ENCODE results near the gene MAGI1.

Gene MAGI1

GRCh38 chr3:65888196-65888595 is 150.5 kb downstream of the MAGI1 start:
- no peak overlapping the region for H3K27ac Mint-ChIP-seq
- H3K36me3 Mint-ChIP-seq, result no peaks in the 10 kb centered on the region
- H3K27me3 Mint-ChIP-seq, result no peaks in the 10 kb centered on the region
- H3K9me3 Mint-ChIP-seq (ENCODE audit: low read depth), result no peaks in the 10 kb centered on the region
- H3K4me1 Mint-ChIP-seq (ENCODE audit: low read depth), result no peaks in the 10 kb centered on the region
- no peak overlapping the region for H3K4me3 Mint-ChIP-seq

GRCh38 chr3:65886391-65886790 is 152.3 kb downstream of the MAGI1 start:
- Mint-ChIP-seq H3K9me3 (ENCODE audit: low read depth) (no peaks in the 10 kb centered on the region), H3K36me3 (no peaks in the 10 kb centered on the region), H3K27ac (no peak overlapping the region), H3K4me3 (no peak overlapping the region), H3K27me3 (no peaks in the 10 kb centered on the region), H3K4me1 (ENCODE audit: low read depth) (no peaks in the 10 kb centered on the region)

- no peak overlapping the region for H3K4me3 Mint-ChIP-seq
- no peaks in the 10 kb centered on the region for H3K36me3 Mint-ChIP-seq
- no peaks in the 10 kb centered on the region for H3K4me1 Mint-ChIP-seq (ENCODE audit: low read depth)
- H3K9me3 Mint-ChIP-seq (ENCODE audit: low read depth), result no peaks in the 10 kb centered on the region
- no peaks in the 10 kb centered on the region for H3K27me3 Mint-ChIP-seq
- no peak overlapping the region for H3K27ac Mint-ChIP-seq
Measured at GRCh38 chr3:65884071-65884470, 154.6 kb downstream of the MAGI1 start.

GRCh38 chr3:65883613-65884012 is 155.1 kb downstream of the MAGI1 start:
- Mint-ChIP-seq H3K4me1 (ENCODE audit: low read depth) (no peaks in the 10 kb centered on the region), H3K27me3 (no peaks in the 10 kb centered on the region), H3K4me3 (no peak overlapping the region), H3K36me3 (no peaks in the 10 kb centered on the region), H3K9me3 (ENCODE audit: low read depth) (no peaks in the 10 kb centered on the region), H3K27ac (no peak overlapping the region)

GRCh38 chr3:65880350-65880749 is 158.4 kb downstream of the MAGI1 start:
- Mint-ChIP-seq H3K36me3 (no peaks in the 10 kb centered on the region), H3K27me3 (no peaks in the 10 kb centered on the region), H3K9me3 (ENCODE audit: low read depth) (no peaks in the 10 kb centered on the region), H3K27ac (no peak overlapping the region), H3K4me1 (ENCODE audit: low read depth) (no peaks in the 10 kb centered on the region), H3K4me3 (no peak overlapping the region)

DNA sequence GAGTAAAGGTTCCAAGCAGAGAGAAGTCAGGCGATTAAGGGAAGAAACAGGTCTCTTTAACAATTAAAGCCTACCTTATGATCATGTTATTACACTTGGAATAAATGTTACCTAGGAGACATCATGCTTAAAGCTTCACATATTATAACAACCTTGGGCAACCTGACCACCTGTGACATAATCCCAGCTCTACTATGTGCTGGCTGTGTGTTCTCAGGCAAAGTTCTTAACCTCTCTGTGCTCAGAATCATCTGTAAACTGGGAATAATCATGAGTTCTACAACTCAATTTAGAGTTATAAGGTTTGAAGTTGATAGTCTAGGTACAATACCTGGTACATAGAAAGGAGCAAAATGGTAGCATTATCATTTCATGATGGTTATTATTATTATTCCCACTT is 159.3 kb downstream of the MAGI1 start:
- H3K9me3 Mint-ChIP-seq (ENCODE audit: low read depth), result no peaks in the 10 kb centered on the region
- no peak overlapping the region for H3K27ac Mint-ChIP-seq
- no peaks in the 10 kb centered on the region for H3K27me3 Mint-ChIP-seq
- H3K36me3 Mint-ChIP-seq, result no peaks in the 10 kb centered on the region
- no peaks in the 10 kb centered on the region for H3K4me1 Mint-ChIP-seq (ENCODE audit: low read depth)
- no peak overlapping the region for H3K4me3 Mint-ChIP-seq

- Mint-ChIP-seq H3K4me1 (ENCODE audit: low read depth) (no peaks in the 10 kb centered on the region), H3K36me3 (no peaks in the 10 kb centered on the region), H3K4me3 (no peak overlapping the region), H3K9me3 (ENCODE audit: low read depth) (no peaks in the 10 kb centered on the region), H3K27me3 (no peaks in the 10 kb centered on the region), H3K27ac (no peak overlapping the region)
Measured at GRCh38 chr3:65878831-65879230, 159.9 kb downstream of the MAGI1 start.

GRCh38 chr3:65877160-65877559 is 161.6 kb downstream of the MAGI1 start:
- Mint-ChIP-seq H3K4me3 (no peak overlapping the region), H3K27ac (no peak overlapping the region), H3K36me3 (no peaks in the 10 kb centered on the region), H3K4me1 (ENCODE audit: low read depth) (no peaks in the 10 kb centered on the region), H3K27me3 (no peaks in the 10 kb centered on the region), H3K9me3 (ENCODE audit: low read depth) (no peaks in the 10 kb centered on the region)

DNA sequence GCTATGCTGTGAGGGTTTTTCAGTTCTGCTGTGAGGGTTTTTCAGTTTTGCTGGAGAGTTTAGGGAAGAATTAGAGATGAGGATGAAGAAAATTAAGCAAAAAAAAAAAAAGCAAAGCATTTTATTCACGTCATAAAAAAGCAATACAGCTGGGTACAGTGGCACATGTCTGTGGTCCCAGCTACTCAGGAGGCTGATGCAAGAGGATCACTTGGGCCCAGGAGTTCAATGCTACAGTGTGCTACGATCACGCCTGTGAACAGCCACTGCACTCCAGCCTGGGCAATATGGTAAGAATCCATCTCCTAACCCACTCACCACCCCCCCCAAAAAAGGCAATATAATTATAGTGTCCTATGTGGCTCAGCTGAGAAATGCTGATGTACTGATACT is 162.7 kb downstream of the MAGI1 start:
- Mint-ChIP-seq H3K36me3 (no peaks in the 10 kb centered on the region), H3K27me3 (no peaks in the 10 kb centered on the region), H3K27ac (no peak overlapping the region), H3K4me3 (no peak overlapping the region), H3K4me1 (ENCODE audit: low read depth) (no peaks in the 10 kb centered on the region), H3K9me3 (ENCODE audit: low read depth) (no peaks in the 10 kb centered on the region)

- H3K36me3 Mint-ChIP-seq, result no peaks in the 10 kb centered on the region
- H3K4me1 Mint-ChIP-seq (ENCODE audit: low read depth), result no peaks in the 10 kb centered on the region
- H3K27ac Mint-ChIP-seq, result no peak overlapping the region
- H3K4me3 Mint-ChIP-seq, result no peak overlapping the region
- no peaks in the 10 kb centered on the region for H3K27me3 Mint-ChIP-seq
- no peaks in the 10 kb centered on the region for H3K9me3 Mint-ChIP-seq (ENCODE audit: low read depth)
Measured at GRCh38 chr3:65875393-65876027, 163.2 kb downstream of the MAGI1 start.

- Mint-ChIP-seq H3K27me3 (no peaks in the 10 kb centered on the region), H3K4me1 (ENCODE audit: low read depth) (no peaks in the 10 kb centered on the region), H3K36me3 (no peaks in the 10 kb centered on the region), H3K27ac (no peak overlapping the region), H3K4me3 (no peak overlapping the region), H3K9me3 (ENCODE audit: low read depth) (no peaks in the 10 kb centered on the region)
Measured at GRCh38 chr3:65873869-65874268, 164.8 kb downstream of the MAGI1 start.

DNA sequence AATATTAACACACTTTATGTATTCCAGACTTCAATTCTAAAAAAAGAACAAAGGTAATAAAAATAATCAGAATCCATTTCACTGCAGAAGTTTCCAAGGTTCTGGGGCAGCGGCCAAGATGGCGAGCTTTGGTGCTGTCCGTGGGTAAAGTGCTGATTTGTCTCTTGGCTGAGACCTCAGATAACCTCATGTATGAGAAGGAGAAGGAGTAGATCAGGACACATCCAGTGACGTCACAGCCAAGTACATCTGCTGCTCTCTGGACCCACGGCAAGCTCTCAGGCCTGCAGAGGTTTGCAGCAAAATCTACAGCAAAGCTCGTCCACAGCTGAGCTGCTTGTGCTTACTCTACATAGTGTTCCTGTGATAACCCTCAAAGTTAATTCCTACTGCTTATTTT is 165.7 kb downstream of the MAGI1 start:
- H3K9me3 Mint-ChIP-seq (ENCODE audit: low read depth), result no peaks in the 10 kb centered on the region
- no peaks in the 10 kb centered on the region for H3K36me3 Mint-ChIP-seq
- H3K4me1 Mint-ChIP-seq (ENCODE audit: low read depth), result no peaks in the 10 kb centered on the region
- H3K27ac Mint-ChIP-seq, result no peak overlapping the region
- no peaks in the 10 kb centered on the region for H3K27me3 Mint-ChIP-seq
- H3K4me3 Mint-ChIP-seq, result no peak overlapping the region

DNA sequence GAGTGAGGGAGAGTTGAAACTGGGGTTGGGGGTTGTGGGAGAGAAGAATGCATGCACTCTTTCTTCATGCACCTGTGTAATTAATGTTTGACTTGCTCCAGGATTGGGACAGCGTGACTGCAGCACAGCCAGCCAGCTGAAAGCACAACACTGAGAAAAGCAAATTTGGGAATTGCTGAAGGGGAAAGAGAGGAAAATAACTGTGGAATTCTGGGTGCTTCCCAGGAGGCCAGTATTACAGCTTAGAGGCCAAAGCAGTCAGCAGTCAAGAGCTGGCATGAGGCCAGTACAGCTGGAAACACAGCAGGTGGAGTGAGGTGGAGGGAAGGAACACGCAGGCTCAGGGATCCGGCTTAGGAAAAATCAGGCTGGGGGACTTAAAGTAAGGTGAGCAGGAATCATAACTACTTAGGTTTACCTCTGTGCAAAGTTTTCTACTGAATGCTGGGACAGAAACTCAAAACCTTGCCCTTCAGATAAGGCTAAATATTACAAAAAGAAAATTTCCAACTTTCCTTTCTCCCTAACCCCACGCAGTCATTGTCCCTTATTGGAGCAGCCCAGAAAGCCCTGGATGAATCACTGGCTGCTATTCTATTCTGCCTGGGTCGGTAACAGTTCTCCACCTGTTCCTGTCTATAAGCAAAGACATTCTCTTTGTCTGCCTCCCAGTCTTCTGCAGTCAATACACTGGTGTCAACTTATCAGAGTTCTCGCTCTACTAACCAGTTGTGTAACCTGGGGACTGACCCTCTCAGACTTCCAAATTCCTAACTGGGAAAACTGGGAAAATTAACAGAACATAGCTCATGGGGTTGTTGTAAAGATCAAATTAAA is 167.2 kb downstream of the MAGI1 start:
- no peaks in the 10 kb centered on the region for H3K9me3 Mint-ChIP-seq (ENCODE audit: low read depth)
- no peak overlapping the region for H3K4me3 Mint-ChIP-seq
- no peaks in the 10 kb centered on the region for H3K4me1 Mint-ChIP-seq (ENCODE audit: low read depth)
- no peaks in the 10 kb centered on the region for H3K36me3 Mint-ChIP-seq
- H3K27ac Mint-ChIP-seq, result no peak overlapping the region
- H3K27me3 Mint-ChIP-seq, result no peaks in the 10 kb centered on the region

- Mint-ChIP-seq H3K27me3 (no peaks in the 10 kb centered on the region), H3K9me3 (ENCODE audit: low read depth) (no peaks in the 10 kb centered on the region), H3K36me3 (no peaks in the 10 kb centered on the region), H3K4me1 (ENCODE audit: low read depth) (no peaks in the 10 kb centered on the region), H3K4me3 (no peak overlapping the region), H3K27ac (no peak overlapping the region)
Measured at GRCh38 chr3:65869798-65870197, 168.9 kb downstream of the MAGI1 start.

DNA sequence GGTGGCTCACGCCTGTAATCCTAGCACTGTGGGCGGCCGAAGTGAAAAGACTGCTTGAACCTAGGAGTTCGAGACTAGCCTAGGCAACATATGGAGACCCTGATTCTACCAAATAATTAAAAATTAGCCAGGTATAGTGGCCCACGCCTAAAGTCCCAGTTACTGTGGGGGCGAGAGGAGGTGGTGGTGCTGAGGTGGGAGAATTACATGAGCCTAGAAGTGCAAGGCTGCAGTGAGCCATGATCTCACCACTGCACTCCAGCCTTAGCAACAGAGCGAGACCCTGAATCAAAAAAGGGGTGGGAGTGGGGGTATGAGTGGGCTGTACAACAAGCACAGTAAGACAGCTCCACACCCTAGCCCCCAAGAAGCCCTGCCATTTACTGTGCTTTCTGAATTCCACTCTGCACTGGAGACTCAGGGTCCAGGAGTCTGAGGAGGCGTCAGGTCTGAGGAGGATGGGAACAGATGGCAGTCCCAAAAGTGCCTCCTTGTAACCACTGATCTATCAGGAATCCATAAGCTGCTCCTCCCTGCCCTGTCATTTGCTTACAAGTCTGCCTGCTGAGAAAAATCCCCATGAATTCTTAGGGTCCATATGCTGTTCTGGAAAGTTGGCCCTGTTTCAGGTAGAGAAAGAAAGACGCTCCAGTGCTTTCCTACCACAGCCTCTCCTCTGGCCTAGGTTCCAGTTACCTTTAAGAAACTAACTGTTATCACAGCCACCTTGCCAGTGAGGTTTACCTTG is 171.1 kb downstream of the MAGI1 start:
- H3K4me3 Mint-ChIP-seq, result no peak overlapping the region
- no peaks in the 10 kb centered on the region for H3K36me3 Mint-ChIP-seq
- no peaks in the 10 kb centered on the region for H3K4me1 Mint-ChIP-seq (ENCODE audit: low read depth)
- H3K27me3 Mint-ChIP-seq, result no peaks in the 10 kb centered on the region
- no peak overlapping the region for H3K27ac Mint-ChIP-seq
- no peaks in the 10 kb centered on the region for H3K9me3 Mint-ChIP-seq (ENCODE audit: low read depth)
